ENCODE measurements around the gene CDC25B. TPM values are rescaled to one million over a fixed set of nuclear protein-coding genes. Genes with fewer than 3 reads are reported as not detected.

The CDC25B gene
- total and polyA plus RNA-seq, 2 donors (not counting 3 experiments of a cell fraction or from before 2014, with no cell fraction given): 46.7 to 76.5 TPM

- H4K20me1 ChIP-seq (replicated peaks; ENCODE audit: control insufficient read depth, extremely low read depth, insufficient read depth, low read length): no peaks in the 10 kb centered on the region
Observed at GRCh38 chr20:3820048-3820900, 24.2 kb downstream of the CDC25B start, which contains the start of gene AP5S1. TSS of gene AP5S1 (plus strand) at chr20:3820547. CDS start at chr20:3822118, 1,571 bp downstream.

More at GRCh38 chr20:3820048-3820900, 24.2 kb downstream of the CDC25B start, which contains the start of gene AP5S1:
- H3K9me3 ChIP-seq (replicated peaks; ENCODE audit: control insufficient read depth, insufficient read depth, low read length): no peaks in the 10 kb centered on the region
- no peaks in the 10 kb centered on the region for H3K9me1 ChIP-seq (replicated peaks; ENCODE audit: control insufficient read depth, extremely low read depth, insufficient read depth, low read length)
- peak within 1 kb of the TSS; percentile 50 to 86 (median 55) for H3K4me3 ChIP-seq (replicated peaks in 1 of 3; ENCODE audit: insufficient read depth in 1 of 3, low read depth in 1 of 3, low read length in 3 of 3)
- dilution Hi-C loops (cut with MboI; ENCODE audit: extremely low pct_ligation_motif_present, low sequenced_read_pairs): no loop called here
- peak within 1 kb of the TSS; percentile 92 for H3K4me2 ChIP-seq (ENCODE audit: insufficient read depth, low read length)
- H3K27me3 ChIP-seq (ENCODE audit: control insufficient read depth in 2 of 2, insufficient read depth in 2 of 2, low read length in 2 of 2): no peaks in the 10 kb centered on the region
- BruUV-seq (replicated peaks): TSS peak; percentile 68
- intact Hi-C loops (cut with micrococcal nuclease): loop anchor here (1.0 to 2.0 kb wide), 8 partner anchors 9 to 194 kb away; partner anchors contain the start of genes CDC25B, CENPB, MAVS and PANK2
- H2AFZ ChIP-seq (ENCODE audit: low read depth, low read length): peak within 1 kb of the TSS; percentile 43
- ChIA-PET CTCF (interaction anchor here (0.7 to 5.1 kb wide), 23 partner anchors 9 to 265 kb away, joined by 3 to 214 read pairs (median 5); partner anchors contain the start of genes ADISSP, CDC25B, CENPB and SPEF1), POLR2A (interaction anchor here (0.5 to 1.7 kb wide), 8 partner anchors 15 to 265 kb away, joined by 3 to 5 read pairs (median 4); partner anchors contain the start of gene CDC25B)
- peak; percentile 96 for FAIRE-seq
- H3K79me2 ChIP-seq (ENCODE audit: control insufficient read depth, insufficient read depth, low read length): peaks cover 4% of the 10 kb centered on the region
- H3K4me1 ChIP-seq (ENCODE audit: control insufficient read depth, extremely low read depth, insufficient read depth, low read length): peaks cover 7% of the 10 kb centered on the region
- peak within 1 kb of the TSS; percentile 94 for H3K9ac ChIP-seq (replicated peaks; ENCODE audit: extremely low read depth, insufficient read depth, low read length)
- TF ChIP-seq JUN (IDR thresholded peaks at IDR 0.05; ENCODE audit: borderline replicate concordance, insufficient read depth, insufficient read length, low read depth) (peak; percentile 49), EZH2 (IDR thresholded peaks at IDR 0.05; ENCODE audit: borderline replicate concordance, low read depth, low read length, severe bottlenecking) (no peak), CTCF (IDR thresholded peaks at IDR 0.05; ENCODE audit: extremely low read depth in 1 of 2, insufficient read depth in 1 of 2, low read depth in 1 of 2, low read length in 2 of 2) (peak; percentile 92 to 100), POLR2A (IDR thresholded peaks at IDR 0.05; ENCODE audit: low read depth, low read length) (peak; percentile 81), POLR2AphosphoS5 (IDR thresholded peaks at IDR 0.05; ENCODE audit: insufficient read depth, low read depth, low read length) (peak; percentile 87)
- peaks cover 2 to 14% of the 10 kb centered on the region in 2 experiments for H3K36me3 ChIP-seq (ENCODE audit: control insufficient read depth in 2 of 2, extremely low read depth in 1 of 2, insufficient read depth in 2 of 2, low read length in 2 of 2)
- H3K27ac ChIP-seq (ENCODE audit: insufficient read depth, low read depth, low read length): peak within 1 kb of the TSS; percentile 84
- DNase-seq (ENCODE audit: low read depth, low spot score): peak; percentile 96
